ENCODE data around the gene AGBL4. TPM values are rescaled to one million over a fixed set of nuclear protein-coding genes. Genes with fewer than 3 reads are reported as not detected.

Gene AGBL4
- total RNA-seq, 4 donors from 2014 or later, result not detected

DNA sequence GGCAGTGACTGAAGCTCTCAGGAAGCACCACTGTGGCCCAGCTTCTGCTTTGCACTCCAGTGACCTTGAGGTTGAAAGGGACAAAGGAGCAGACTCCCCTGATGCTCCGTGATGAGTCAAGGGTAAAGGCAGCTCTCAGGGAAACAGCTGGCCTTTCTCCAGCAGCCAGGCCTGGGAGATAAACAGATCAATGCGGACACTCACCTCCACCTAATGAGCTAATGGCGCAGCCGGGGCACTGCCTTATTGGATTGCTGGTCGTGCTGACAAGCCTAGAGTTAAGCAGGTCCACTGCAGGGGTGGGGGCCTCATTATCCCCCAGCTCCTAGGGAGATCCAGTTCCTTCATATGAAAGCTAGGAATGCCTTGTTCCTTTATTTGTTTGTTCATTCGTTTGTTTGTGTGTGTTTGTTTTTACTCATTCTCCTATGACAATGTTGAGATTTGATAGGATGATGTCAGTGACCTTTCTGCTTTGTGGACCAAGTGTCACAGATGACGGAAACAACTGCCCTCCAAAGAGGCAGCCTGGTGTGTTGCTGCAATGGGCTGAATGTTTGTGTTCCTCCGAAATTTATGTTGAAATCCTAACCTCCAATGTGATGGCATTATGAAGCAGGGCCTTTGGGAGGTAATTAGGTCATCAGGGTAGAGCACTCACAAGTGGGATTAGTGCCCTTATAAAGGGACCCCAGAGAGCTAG, 1105.7 kb downstream of the AGBL4 start:
- intact Hi-C loops (cut with DNase I), result no loop called here
- TF ChIP-seq POLR2A (IDR thresholded peaks at IDR 0.05), result no peak
- TF ChIP-seq, protein P1, sequence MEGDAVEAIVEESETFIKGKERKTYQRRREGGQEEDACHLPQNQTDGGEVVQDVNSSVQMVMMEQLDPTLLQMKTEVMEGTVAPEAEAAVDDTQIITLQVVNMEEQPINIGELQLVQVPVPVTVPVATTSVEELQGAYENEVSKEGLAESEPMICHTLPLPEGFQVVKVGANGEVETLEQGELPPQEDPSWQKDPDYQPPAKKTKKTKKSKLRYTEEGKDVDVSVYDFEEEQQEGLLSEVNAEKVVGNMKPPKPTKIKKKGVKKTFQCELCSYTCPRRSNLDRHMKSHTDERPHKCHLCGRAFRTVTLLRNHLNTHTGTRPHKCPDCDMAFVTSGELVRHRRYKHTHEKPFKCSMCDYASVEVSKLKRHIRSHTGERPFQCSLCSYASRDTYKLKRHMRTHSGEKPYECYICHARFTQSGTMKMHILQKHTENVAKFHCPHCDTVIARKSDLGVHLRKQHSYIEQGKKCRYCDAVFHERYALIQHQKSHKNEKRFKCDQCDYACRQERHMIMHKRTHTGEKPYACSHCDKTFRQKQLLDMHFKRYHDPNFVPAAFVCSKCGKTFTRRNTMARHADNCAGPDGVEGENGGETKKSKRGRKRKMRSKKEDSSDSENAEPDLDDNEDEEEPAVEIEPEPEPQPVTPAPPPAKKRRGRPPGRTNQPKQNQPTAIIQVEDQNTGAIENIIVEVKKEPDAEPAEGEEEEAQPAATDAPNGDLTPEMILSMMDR (IDR thresholded peaks at IDR 0.05), result no peak
- no peak overlapping the region for H3K4me3 ChIP-seq

DNA sequence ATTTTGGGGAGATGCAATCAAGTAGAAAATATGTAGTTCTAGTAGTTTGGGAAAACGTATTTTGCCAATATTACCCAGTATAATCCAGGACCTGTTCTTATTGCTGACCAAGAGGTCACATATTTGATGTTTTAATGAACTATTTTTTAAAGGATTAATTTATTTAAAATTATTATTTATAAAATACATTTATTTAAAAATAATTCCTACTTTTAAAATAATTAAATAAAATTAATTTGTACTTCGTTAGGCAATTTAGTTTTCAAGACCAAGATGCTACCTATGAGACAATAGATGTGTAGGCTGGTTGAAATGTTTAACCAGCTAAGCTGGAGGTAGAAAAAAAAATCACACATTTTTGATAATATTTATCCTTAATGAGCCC, 1106.7 kb downstream of the AGBL4 start:
- no peak for TF ChIP-seq POLR2A (IDR thresholded peaks at IDR 0.05)
- TF ChIP-seq, protein P1 (IDR thresholded peaks at IDR 0.05), result no peak
- Histone ChIP-seq H3K4me3 (no peak overlapping the region), H3K27ac (no peak overlapping the region), H3K4me1 (no peaks in the 10 kb centered on the region), H3K27me3 (no peaks in the 10 kb centered on the region), H3K36me3 (no peaks in the 10 kb centered on the region), H3K9me3 (no peaks in the 10 kb centered on the region)
- intact Hi-C loops (cut with DNase I), result no loop called here
- DNase-seq, result no peak
- WGBS, 2 donors, result 83% methylated on average over 2 of the region's 2 CpGs

More for the DNA sequence above, 1105.7 kb downstream of the AGBL4 start:
- WGBS, 2 donors, result 65 to 82% methylated on average over 6 to 8 of the region's 8 CpGs
- DNase-seq, result no peak
- H3K27ac ChIP-seq, result no peak overlapping the region
- no peaks in the 10 kb centered on the region for H3K4me1 ChIP-seq
- no peaks in the 10 kb centered on the region for H3K36me3 ChIP-seq
- H3K9me3 ChIP-seq, result no peaks in the 10 kb centered on the region
- H3K27me3 ChIP-seq, result no peaks in the 10 kb centered on the region

DNA sequence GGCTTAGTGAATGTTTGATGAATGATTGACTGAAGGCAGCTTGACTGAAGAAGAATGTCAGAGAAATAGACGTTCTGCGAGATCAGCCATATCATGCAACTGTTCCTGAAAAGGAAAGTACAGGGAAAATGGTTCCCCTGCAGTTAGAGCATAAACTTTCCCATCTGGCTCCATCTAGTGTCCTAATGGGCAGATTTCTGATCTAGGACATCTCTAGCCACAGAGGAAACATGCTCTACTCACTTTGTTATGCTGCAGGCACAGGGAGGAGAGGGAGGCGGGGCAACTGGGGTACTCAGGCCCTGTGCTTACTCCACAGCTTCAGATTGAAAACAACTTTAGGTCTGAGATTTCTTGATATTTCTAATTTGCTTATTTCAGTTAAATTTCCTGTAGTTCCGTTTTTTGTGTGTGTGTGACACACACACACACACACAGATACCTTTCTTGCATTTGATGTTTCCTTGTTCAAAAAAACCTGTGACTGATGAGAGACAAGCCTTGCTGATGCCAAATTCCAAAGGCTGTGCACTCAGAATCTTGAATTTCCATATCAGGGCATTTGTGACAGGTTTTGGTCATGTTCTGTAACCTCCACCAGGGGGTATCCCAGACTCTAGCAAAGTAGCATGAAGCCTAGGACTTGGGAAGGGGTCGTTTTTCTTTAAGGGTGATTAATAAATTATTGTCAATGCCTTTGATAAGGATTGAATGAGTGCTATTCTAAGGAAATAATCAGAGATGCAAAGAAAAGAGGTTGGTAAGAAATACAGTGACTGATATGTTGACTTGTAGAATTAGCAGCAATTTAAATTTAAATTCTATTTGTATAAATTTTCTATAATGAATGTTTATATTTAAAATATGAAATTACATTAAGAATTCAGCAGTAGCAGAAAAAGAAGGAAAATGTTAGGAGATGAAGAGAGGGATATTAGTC, 1107.4 kb downstream of the AGBL4 start:
- Histone ChIP-seq H3K36me3 (no peaks in the 10 kb centered on the region), H3K9me3 (no peaks in the 10 kb centered on the region), H3K4me3 (no peak overlapping the region), H3K27ac (no peak overlapping the region), H3K27me3 (no peaks in the 10 kb centered on the region), H3K4me1 (no peaks in the 10 kb centered on the region)
- intact Hi-C loops (cut with DNase I), result no loop called here
- WGBS, 2 donors, result 24 to 37% methylated on average over 5 of the region's 5 CpGs
- DNase-seq, result no peak
- TF ChIP-seq POLR2A (IDR thresholded peaks at IDR 0.05), result no peak
- TF ChIP-seq, protein P1 (IDR thresholded peaks at IDR 0.05), result peak in 4 of 6 experiments; percentile 7 to 40 (median 24)

GRCh38 chr1:48908606-48909005, 1115.1 kb downstream of the AGBL4 start:
- Histone ChIP-seq H3K4me1 (no peaks in the 10 kb centered on the region), H3K27ac (no peak overlapping the region), H3K4me3 (no peak overlapping the region), H3K9me3 (no peaks in the 10 kb centered on the region), H3K36me3 (no peaks in the 10 kb centered on the region), H3K27me3 (peaks cover 0 to 4% (median 0%) of the 10 kb centered on the region in 4 donors)
- no peak for DNase-seq
- intact Hi-C loops (cut with DNase I), result no loop called here
- TF ChIP-seq POLR2A (IDR thresholded peaks at IDR 0.05), result no peak
- TF ChIP-seq, protein P1 (IDR thresholded peaks at IDR 0.05), result no peak

DNA sequence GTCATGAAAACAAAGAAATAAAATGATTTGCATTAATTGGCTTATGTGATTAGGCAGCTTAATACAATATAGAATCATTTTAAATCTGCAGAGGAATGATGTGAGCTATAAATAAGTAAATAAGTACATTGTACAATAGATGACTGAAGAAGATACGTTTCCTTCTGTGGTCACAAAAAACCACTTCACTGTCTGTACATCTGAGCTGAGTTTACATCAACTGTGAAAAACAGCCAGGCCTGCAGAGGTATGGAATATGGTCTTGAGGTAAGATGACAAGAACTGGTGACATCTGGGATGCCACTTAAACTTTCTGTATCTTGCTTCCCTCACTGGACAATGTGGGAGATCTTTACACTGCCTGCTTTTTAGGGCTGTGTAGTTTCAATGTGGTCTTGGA, 1117.0 kb downstream of the AGBL4 start:
- Histone ChIP-seq H3K4me1 (no peaks in the 10 kb centered on the region), H3K4me3 (no peak overlapping the region), H3K9me3 (no peaks in the 10 kb centered on the region), H3K27ac (no peak overlapping the region), H3K27me3 (peaks cover 0 to 4% (median 0%) of the 10 kb centered on the region in 4 donors), H3K36me3 (no peaks in the 10 kb centered on the region)
- intact Hi-C loops (cut with DNase I), result no loop called here
- no peak for DNase-seq
- TF ChIP-seq POLR2A (IDR thresholded peaks at IDR 0.05), result no peak
- WGBS, 2 donors, result 61 to 80% methylated on average over 1 of the region's 1 CpG
